Skeletal muscle tissue (tissue), 4 donors: ENCODE results near the gene NXF2B. TPM values are rescaled to one million over a fixed set of nuclear protein-coding genes. Genes with fewer than 3 reads are reported as not detected.

Experiments
- H3K27ac ChIP-seq: one replicate; pipeline ENCODE4 v1.7.0; 2013; ENCODE audit warnings: mild to moderate bottlenecking, low read depth, low read length, inconsistent platforms
- H3K27me3 ChIP-seq, 3 donors: one replicate each; pipeline ENCODE4 v1.7.0; 2013; ENCODE audit warnings: low read length in 3 of 3; ENCODE audit not compliant: control insufficient read depth in 3 of 3, insufficient read depth in 3 of 3
- H3K36me3 ChIP-seq, 3 donors: one replicate each; pipeline ENCODE4 v1.7.0; 2013; ENCODE audit warnings: low read length in 3 of 3; ENCODE audit not compliant: control insufficient read depth in 3 of 3, insufficient read depth in 3 of 3
- H3K4me1 ChIP-seq, 3 donors: one replicate each; pipeline ENCODE4 v1.7.0; 2013; ENCODE audit warnings: low read length in 3 of 3, mild to moderate bottlenecking in 3 of 3; ENCODE audit not compliant: control insufficient read depth in 3 of 3, insufficient read depth in 3 of 3
- H3K4me3 ChIP-seq, 3 donors: one replicate each; pipeline ENCODE4 v1.7.0; 2013; ENCODE audit warnings: low read length in 3 of 3
- H3K9ac ChIP-seq, 3 donors: one replicate each; pipeline ENCODE4 v1.7.0; 2013; ENCODE audit warnings: low read length in 3 of 3, mild to moderate bottlenecking in 3 of 3, moderate library complexity in 2 of 3, low read depth in 1 of 3
- H3K9me3 ChIP-seq, 3 donors: one replicate each; pipeline ENCODE4 v1.7.0; 2013; ENCODE audit warnings: low read length in 3 of 3; ENCODE audit not compliant: control insufficient read depth in 3 of 3
- total RNA-seq: library from RNA; depleted of rRNA; stranded (reverse); fragments of >200 nt; gene quantifications from one replicate; pipeline ENCODE4 v1.2.3, GENCODE V29; 2014
- donor health status: Osteomylitis.

Gene NXF2B
- total RNA-seq, 1 donor from 2014 or later, result not detected

GRCh38 chrX:102338162-102338561, 101.6 kb downstream of the NXF2B start:
- Histone ChIP-seq H3K36me3 (no peaks in the 10 kb centered on the region), H3K9me3 (no peaks in the 10 kb centered on the region), H3K27ac (no peak overlapping the region), H3K4me1 (no peaks in the 10 kb centered on the region), H3K9ac (no peak overlapping the region), H3K27me3 (peaks cover 0 to 4% (median 0%) of the 10 kb centered on the region in 3 donors), H3K4me3 (no peak overlapping the region)

Other genes starting within 250 kb of the NXF2B start
- not detected for gene TCP11X1, start 224.7 kb downstream of the NXF2B start, total RNA-seq
- not detected for gene NXF2, start 192.8 kb downstream of the NXF2B start, total RNA-seq
- not detected for gene TCP11X2, start 31.8 kb upstream of the NXF2B start, total RNA-seq
- 6.3 TPM for gene TMSB15A, start 76.7 kb upstream of the NXF2B start, total RNA-seq
- 8.4 TPM for gene ARMCX5, start 159.5 kb upstream of the NXF2B start, total RNA-seq
- 8.9 TPM for gene GPRASP1, start 211.5 kb upstream of the NXF2B start, total RNA-seq